Karpas-422 (cell line): ENCODE data around the gene P3H2. TPM values are rescaled to one million over a fixed set of nuclear protein-coding genes. Genes with fewer than 3 reads are reported as not detected.
A peak's percentile ranks its signal among the peaks of the same experiment; 100 is the strongest.
"Not testable (repeated sequence)": the region's sequence is repeated elsewhere in the genome, so short reads cannot be mapped to it uniquely, and the experiment has no call there.

Experiments
- DNase-seq: peaks from one replicate; pipeline ENCODE4 v3.0.0-alpha.2; 2015
- H2AFZ ChIP-seq: fragments of 200-600 bp; sonication (generic); 2 replicates; pipeline ENCODE4 v1.6.1; 2014; ENCODE audit warnings: antibody characterized with exemption, low read length, mixed read lengths
- H3K27ac ChIP-seq: fragments of 200-600 bp; sonication (generic); 2 replicates; pipeline ENCODE4 v1.5.1; 2014; ENCODE audit warnings: mild to moderate bottlenecking, low read length, moderate library complexity
- H3K27me3 ChIP-seq: fragments of 200-600 bp; sonication (generic); 2 replicates; pipeline ENCODE4 v1.6.1; 2014; ENCODE audit warnings: low read length, mixed read lengths
- H3K36me3 ChIP-seq: fragments of 200-600 bp; sonication (generic); 2 replicates; pipeline ENCODE4 v1.6.1; 2014; ENCODE audit warnings: low read length, mixed read lengths; ENCODE audit not compliant: insufficient read depth
- H3K4me1 ChIP-seq: fragments of 200-600 bp; sonication (generic); 2 replicates; pipeline ENCODE4 v1.6.1; 2014; ENCODE audit warnings: mild to moderate bottlenecking, low read length, mixed read lengths
- H3K4me2 ChIP-seq: fragments of 200-600 bp; sonication (generic); 2 replicates; pipeline ENCODE4 v1.6.1; 2014; ENCODE audit warnings: low read length, low read depth, mild to moderate bottlenecking; ENCODE audit not compliant: poor library complexity, severe bottlenecking
- H3K4me3 ChIP-seq: fragments of 200-600 bp; sonication (generic); 2 replicates; pipeline ENCODE4 v1.5.1; 2014; ENCODE audit warnings: mild to moderate bottlenecking, antibody characterized with exemption, low read length, mixed read lengths
- H3K79me2 ChIP-seq: fragments of 200-600 bp; sonication (generic); 2 replicates; pipeline ENCODE4 v1.6.1; 2014; ENCODE audit warnings: mild to moderate bottlenecking, low read length, mixed read lengths
- H3K9ac ChIP-seq: fragments of 200-600 bp; sonication (generic); 2 replicates; pipeline ENCODE4 v1.6.0; 2014; ENCODE audit warnings: low read length
- H3K9me2 ChIP-seq: fragments of 200-600 bp; sonication (generic), shearing (Covaris generic); replicated peaks from 2 replicates; pipeline ENCODE4 v1.6.0; 2014; ENCODE audit warnings: mild to moderate bottlenecking, low read length, moderate library complexity; ENCODE audit not compliant: insufficient read depth
- H3K9me3 ChIP-seq: fragments of 300-700, 200-600 bp; sonication (generic); 2 replicates; pipeline ENCODE4 v1.6.1; 2014; ENCODE audit warnings: low read length, mixed read lengths
- H4K20me1 ChIP-seq: fragments of 200-600 bp; sonication (generic); 2 replicates; pipeline ENCODE4 v1.6.1; 2014; ENCODE audit warnings: mild to moderate bottlenecking, antibody characterized with exemption, low read length, low read depth; ENCODE audit not compliant: insufficient read depth
- total RNA-seq: library from RNA; depleted of rRNA; stranded (reverse); fragments of >200 nt; shearing (Covaris generic); gene quantifications from 2 replicates; pipeline ENCODE4 v1.2.3, GENCODE V29; 2014; ENCODE audit warnings: low replicate concordance

The P3H2 gene
- total RNA-seq, 1 experiment from 2014 or later = not detected

DNA sequence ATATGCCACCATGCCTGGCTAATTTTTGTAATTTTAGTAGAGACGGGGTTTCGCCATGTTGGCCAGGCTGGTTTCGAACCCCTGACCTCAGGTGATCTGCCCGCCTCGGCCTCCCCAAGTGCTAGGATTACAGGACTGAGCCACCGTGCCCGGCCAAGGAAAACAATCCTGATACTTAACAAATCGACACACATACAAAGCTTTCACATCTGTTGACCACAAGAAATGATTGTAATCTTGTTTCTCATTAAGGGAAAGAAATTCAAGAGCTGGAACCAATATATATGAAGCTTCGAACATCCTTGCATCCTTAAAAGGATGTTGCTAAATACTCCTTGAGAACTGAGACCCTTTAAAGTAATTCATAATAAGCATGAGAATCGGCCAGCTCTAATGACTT, 159.6 kb downstream of the P3H2 start:
- DNase-seq, H3K4me2 ChIP-seq, H3K9me3 ChIP-seq, H2AFZ ChIP-seq, H3K4me1 ChIP-seq, H3K4me3 ChIP-seq, H3K9me2 ChIP-seq, H3K27me3 ChIP-seq, H4K20me1 ChIP-seq, H3K27ac ChIP-seq, H3K36me3 ChIP-seq, H3K79me2 ChIP-seq, H3K9ac ChIP-seq: not testable (repeated sequence)

GRCh38 chr3:189954733-189955665, 165.7 kb downstream of the P3H2 start:
- Histone ChIP-seq H3K4me3 (no peak overlapping the region), H3K27me3 (no peaks in the 10 kb centered on the region), H4K20me1 (no peaks in the 10 kb centered on the region)

GRCh38 chr3:189953551-189953950, 167.1 kb downstream of the P3H2 start:
- Histone ChIP-seq H4K20me1 (no peaks in the 10 kb centered on the region), H3K36me3 (no peaks in the 10 kb centered on the region), H3K4me3 (no peak overlapping the region), H3K27me3 (no peaks in the 10 kb centered on the region), H3K9ac (no peak overlapping the region), H3K9me3 (no peaks in the 10 kb centered on the region), H3K4me1 (no peaks in the 10 kb centered on the region), H3K79me2 (no peaks in the 10 kb centered on the region), H3K9me2 (no peaks in the 10 kb centered on the region), H2AFZ (no peak overlapping the region), H3K4me2 (no peak overlapping the region), H3K27ac (no peak overlapping the region)
- no peak for DNase-seq

More at GRCh38 chr3:189954733-189955665, 165.7 kb downstream of the P3H2 start:
- no peak overlapping the region for H3K4me2 ChIP-seq
- no peak overlapping the region for H3K27ac ChIP-seq
- no peak for DNase-seq
- H3K79me2 ChIP-seq = no peaks in the 10 kb centered on the region
- no peaks in the 10 kb centered on the region for H3K4me1 ChIP-seq
- H3K9me2 ChIP-seq = no peaks in the 10 kb centered on the region
- H3K36me3 ChIP-seq = no peaks in the 10 kb centered on the region
- no peak overlapping the region for H3K9ac ChIP-seq
- no peaks in the 10 kb centered on the region for H3K9me3 ChIP-seq
- H2AFZ ChIP-seq = no peak overlapping the region

GRCh38 chr3:189952272-189952671, 168.4 kb downstream of the P3H2 start:
- no peaks in the 10 kb centered on the region for H3K27me3 ChIP-seq
- H3K9ac ChIP-seq = no peak overlapping the region
- no peak overlapping the region for H3K27ac ChIP-seq
- no peaks in the 10 kb centered on the region for H3K79me2 ChIP-seq
- H2AFZ ChIP-seq = no peak overlapping the region
- H3K4me3 ChIP-seq = no peak overlapping the region
- H3K9me3 ChIP-seq = no peaks in the 10 kb centered on the region
- no peaks in the 10 kb centered on the region for H3K4me1 ChIP-seq
- no peak for DNase-seq
- no peaks in the 10 kb centered on the region for H3K36me3 ChIP-seq
- no peaks in the 10 kb centered on the region for H4K20me1 ChIP-seq
- no peak overlapping the region for H3K4me2 ChIP-seq
- H3K9me2 ChIP-seq = no peaks in the 10 kb centered on the region

DNA sequence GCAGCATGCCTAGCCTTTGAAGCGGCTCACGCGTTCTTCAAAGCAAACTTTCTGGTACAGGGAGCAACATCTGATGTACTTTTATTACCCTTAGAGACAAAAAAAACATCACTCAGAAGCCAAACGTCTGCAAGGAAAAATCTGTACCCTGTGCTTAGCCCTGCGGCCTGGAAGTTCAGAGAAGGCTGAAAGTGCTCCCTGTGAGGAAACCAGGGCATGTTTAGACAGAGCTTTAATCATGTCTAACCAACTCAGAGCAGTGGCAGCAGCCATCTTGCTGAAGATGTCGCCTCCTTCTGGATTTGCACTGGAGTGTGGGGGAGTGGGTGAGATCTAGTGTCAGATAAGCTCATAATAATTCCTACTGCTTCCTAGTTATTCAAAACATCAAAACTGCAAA, 170.4 kb downstream of the P3H2 start:
- Histone ChIP-seq H3K36me3 (no peaks in the 10 kb centered on the region), H3K9me3 (no peaks in the 10 kb centered on the region), H3K4me1 (no peaks in the 10 kb centered on the region), H2AFZ (no peak overlapping the region), H3K4me2 (no peak overlapping the region), H3K4me3 (no peak overlapping the region), H3K27me3 (no peaks in the 10 kb centered on the region), H3K27ac (no peak overlapping the region), H3K9me2 (no peaks in the 10 kb centered on the region), H3K79me2 (no peaks in the 10 kb centered on the region), H4K20me1 (no peaks in the 10 kb centered on the region), H3K9ac (no peak overlapping the region)
- DNase-seq = no peak

GRCh38 chr3:189949580-189949979, 171.1 kb downstream of the P3H2 start:
- DNase-seq = no peak
- H3K27ac ChIP-seq = no peak overlapping the region
- H3K9me3 ChIP-seq = no peaks in the 10 kb centered on the region
- H3K9me2 ChIP-seq = no peaks in the 10 kb centered on the region
- no peaks in the 10 kb centered on the region for H3K4me1 ChIP-seq
- no peaks in the 10 kb centered on the region for H4K20me1 ChIP-seq
- H2AFZ ChIP-seq = no peak overlapping the region
- no peak overlapping the region for H3K4me3 ChIP-seq
- H3K4me2 ChIP-seq = no peak overlapping the region
- no peaks in the 10 kb centered on the region for H3K79me2 ChIP-seq
- no peaks in the 10 kb centered on the region for H3K27me3 ChIP-seq
- no peaks in the 10 kb centered on the region for H3K36me3 ChIP-seq
- H3K9ac ChIP-seq = no peak overlapping the region

- Histone ChIP-seq H3K9ac (no peak overlapping the region), H4K20me1 (no peaks in the 10 kb centered on the region), H3K9me2 (no peaks in the 10 kb centered on the region), H3K27ac (no peak overlapping the region), H3K4me2 (no peak overlapping the region), H3K36me3 (no peaks in the 10 kb centered on the region), H3K4me3 (no peak overlapping the region), H3K9me3 (no peaks in the 10 kb centered on the region), H3K79me2 (no peaks in the 10 kb centered on the region), H2AFZ (no peak overlapping the region), H3K4me1 (no peaks in the 10 kb centered on the region), H3K27me3 (no peaks in the 10 kb centered on the region)
- DNase-seq = no peak
Measured at GRCh38 chr3:189948724-189949045, 172.0 kb downstream of the P3H2 start.

GRCh38 chr3:189947948-189948723, 172.6 kb downstream of the P3H2 start:
- H3K9me3 ChIP-seq = no peaks in the 10 kb centered on the region
- no peak overlapping the region for H3K4me3 ChIP-seq
- H2AFZ ChIP-seq = no peak overlapping the region
- no peaks in the 10 kb centered on the region for H3K4me1 ChIP-seq
- H3K27me3 ChIP-seq = no peaks in the 10 kb centered on the region
- no peaks in the 10 kb centered on the region for H3K9me2 ChIP-seq
- no peaks in the 10 kb centered on the region for H3K79me2 ChIP-seq
- DNase-seq = peak; percentile 61
- no peak overlapping the region for H3K9ac ChIP-seq
- H3K27ac ChIP-seq = no peak overlapping the region
- H3K36me3 ChIP-seq = no peaks in the 10 kb centered on the region
- no peaks in the 10 kb centered on the region for H4K20me1 ChIP-seq
- no peak overlapping the region for H3K4me2 ChIP-seq
